ENCODE results near the gene BAMBI.

The BAMBI gene, protein sequence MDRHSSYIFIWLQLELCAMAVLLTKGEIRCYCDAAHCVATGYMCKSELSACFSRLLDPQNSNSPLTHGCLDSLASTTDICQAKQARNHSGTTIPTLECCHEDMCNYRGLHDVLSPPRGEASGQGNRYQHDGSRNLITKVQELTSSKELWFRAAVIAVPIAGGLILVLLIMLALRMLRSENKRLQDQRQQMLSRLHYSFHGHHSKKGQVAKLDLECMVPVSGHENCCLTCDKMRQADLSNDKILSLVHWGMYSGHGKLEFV
- total RNA-seq, result 2.1 to 4.7 (median 4.5) reads per million in 3 donors

DNA sequence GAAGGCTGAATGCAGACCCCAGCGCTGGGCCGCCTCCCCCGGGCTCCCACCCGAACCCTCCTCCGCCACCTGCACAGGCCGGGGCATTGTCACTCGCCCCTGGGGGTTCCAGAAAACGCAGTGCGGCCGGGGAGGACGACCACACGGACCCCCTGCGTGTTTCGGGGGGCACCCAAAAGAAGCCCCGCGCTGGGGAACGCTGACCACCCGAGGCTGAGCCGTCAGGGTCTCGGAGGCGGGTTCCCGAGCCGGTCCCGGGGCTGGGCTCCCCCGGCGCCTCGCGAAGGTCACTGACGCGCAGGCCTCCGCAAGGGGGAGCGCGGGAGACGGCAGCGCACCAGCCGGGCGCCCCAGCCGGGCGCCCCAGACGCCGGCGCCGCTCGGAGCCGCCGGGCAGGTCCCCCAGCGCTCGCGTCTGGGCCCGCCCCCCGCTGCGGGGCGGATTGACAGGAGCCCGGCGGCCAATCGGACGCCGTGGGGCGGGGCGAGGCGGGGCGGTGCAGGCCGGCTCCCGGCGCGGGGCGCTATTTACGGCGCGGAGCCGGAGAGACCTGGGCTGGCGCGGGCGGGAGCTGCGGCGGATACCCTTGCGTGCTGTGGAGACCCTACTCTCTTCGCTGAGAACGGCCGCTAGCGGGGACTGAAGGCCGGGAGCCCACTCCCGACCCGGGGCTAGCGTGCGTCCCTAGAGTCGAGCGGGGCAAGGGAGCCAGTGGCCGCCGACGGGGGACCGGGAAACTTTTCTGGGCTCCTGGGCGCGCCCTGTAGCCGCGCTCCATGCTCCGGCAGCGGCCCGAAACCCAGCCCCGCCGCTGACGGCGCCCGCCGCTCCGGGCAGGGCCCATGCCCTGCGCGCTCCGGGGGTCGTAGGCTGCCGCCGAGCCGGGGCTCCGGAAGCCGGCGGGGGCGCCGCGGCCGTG lies at the start of gene BAMBI:
TSS of gene BAMBI (plus strand) at position 554 of the 920 bp plus-strand sequence. CDS start 377 bp downstream, outside the sequence.
- peak; percentile 72 to 80 (median 79) for DNase-seq
- no peak within 1 kb of the TSS for H3K27ac ChIP-seq (ENCODE audit: insufficient read depth, low read length, poor library complexity, severe bottlenecking)
- H3K9me3 ChIP-seq (ENCODE audit: control insufficient read depth, low read length), result no peaks in the 10 kb centered on the region
- H3K27me3 ChIP-seq (replicated peaks; ENCODE audit: control insufficient read depth, insufficient read depth, low read length, poor library complexity, severe bottlenecking), result peaks cover 22% of the 10 kb centered on the region
- H3K4me1 ChIP-seq (ENCODE audit: control insufficient read depth, insufficient read depth, low read length, poor library complexity, severe bottlenecking), result peaks cover 16% of the 10 kb centered on the region
- H3K4me3 ChIP-seq (ENCODE audit: insufficient read depth, low read depth, low read length, poor library complexity, severe bottlenecking), result peak within 1 kb of the TSS; percentile 59
- no peaks in the 10 kb centered on the region for H3K36me3 ChIP-seq (ENCODE audit: control insufficient read depth, insufficient read depth, low read length)

DNA sequence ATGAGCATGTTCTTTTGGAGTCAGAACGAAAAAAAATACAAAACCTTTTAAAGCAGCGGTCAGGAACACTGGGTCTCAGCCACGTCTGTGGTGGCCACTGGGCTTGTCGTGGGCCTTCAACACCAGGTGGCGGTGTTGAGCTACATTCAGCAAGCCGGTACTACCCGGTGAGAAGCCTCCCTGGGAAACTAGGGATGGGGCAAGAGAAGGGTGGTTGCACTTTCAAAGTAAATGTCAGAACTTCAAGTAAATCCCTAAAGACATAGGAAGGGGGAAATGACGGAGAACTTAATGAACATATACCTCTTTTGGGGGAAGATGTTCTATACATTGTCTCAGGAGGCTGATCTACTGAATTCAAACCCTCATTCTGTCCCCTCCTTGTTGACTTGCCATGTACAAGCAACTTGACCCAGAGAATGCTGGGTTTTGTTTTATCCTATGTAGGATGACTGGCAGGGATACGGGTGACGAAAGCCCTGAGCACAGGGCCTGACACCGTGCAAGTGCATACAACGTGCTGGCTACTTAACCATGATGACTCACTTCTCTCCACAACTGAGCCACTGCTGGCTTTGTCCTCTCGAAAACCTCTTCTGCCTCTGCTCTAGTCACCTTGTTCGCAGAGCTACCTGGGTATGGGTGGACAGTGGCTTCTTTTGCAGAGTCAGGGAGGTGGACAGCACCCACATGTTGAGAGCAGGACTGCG lies 49.0 kb upstream of the BAMBI start:
- H3K36me3 ChIP-seq (ENCODE audit: control insufficient read depth, insufficient read depth, low read length), result no peaks in the 10 kb centered on the region
- H3K27me3 ChIP-seq (replicated peaks; ENCODE audit: control insufficient read depth, insufficient read depth, low read length, poor library complexity, severe bottlenecking), result no peaks in the 10 kb centered on the region
- H3K4me3 ChIP-seq (ENCODE audit: insufficient read depth, low read depth, low read length, poor library complexity, severe bottlenecking), result no peak overlapping the region
- H3K4me1 ChIP-seq (ENCODE audit: control insufficient read depth, insufficient read depth, low read length, poor library complexity, severe bottlenecking), result no peaks in the 10 kb centered on the region
- no peak overlapping the region for H3K27ac ChIP-seq (ENCODE audit: insufficient read depth, low read length, poor library complexity, severe bottlenecking)
- peak; percentile 22 to 45 (median 24) for DNase-seq
- no peaks in the 10 kb centered on the region for H3K9me3 ChIP-seq (ENCODE audit: control insufficient read depth, low read length)

DNA sequence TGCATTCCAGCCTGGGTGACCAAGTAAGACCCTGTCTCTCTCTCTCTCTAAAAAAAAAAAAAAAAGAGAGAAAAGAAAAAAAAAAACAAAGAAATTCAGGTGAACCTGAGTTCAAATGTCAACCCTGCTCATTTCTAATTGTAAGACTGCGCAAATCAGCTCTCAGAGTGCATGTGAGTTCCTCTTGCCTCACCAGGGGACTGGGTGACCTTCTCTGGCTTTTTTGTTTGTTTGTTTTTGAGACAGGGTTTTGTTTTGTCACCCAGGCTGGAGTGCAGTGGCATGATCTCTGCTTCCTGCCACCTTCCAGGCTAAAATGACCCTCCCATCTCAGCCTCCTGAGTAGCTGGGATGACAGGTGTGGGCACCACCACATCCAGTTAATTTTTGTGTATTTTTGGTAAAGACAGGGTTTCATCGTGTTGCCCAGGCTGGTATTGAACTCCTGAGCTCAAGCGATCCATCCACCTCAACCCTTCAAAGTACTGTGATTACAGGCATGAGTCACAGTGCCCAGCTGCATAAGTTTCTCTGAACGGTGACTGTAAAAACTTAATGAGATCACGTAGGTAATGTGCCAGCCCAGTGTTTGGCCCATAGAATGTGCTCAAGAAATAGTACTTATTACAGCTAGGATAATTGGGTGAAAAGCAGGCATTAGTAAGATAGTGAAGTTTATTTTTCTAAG lies 45.3 kb upstream of the BAMBI start:
- Histone ChIP-seq H3K4me3 (ENCODE audit: insufficient read depth, low read depth, low read length, poor library complexity, severe bottlenecking) (no peak overlapping the region), H3K9me3 (ENCODE audit: control insufficient read depth, low read length) (no peaks in the 10 kb centered on the region), H3K27ac (ENCODE audit: insufficient read depth, low read length, poor library complexity, severe bottlenecking) (no peak overlapping the region), H3K36me3 (ENCODE audit: control insufficient read depth, insufficient read depth, low read length) (no peaks in the 10 kb centered on the region), H3K4me1 (ENCODE audit: control insufficient read depth, insufficient read depth, low read length, poor library complexity, severe bottlenecking) (no peaks in the 10 kb centered on the region), H3K27me3 (replicated peaks; ENCODE audit: control insufficient read depth, insufficient read depth, low read length, poor library complexity, severe bottlenecking) (no peaks in the 10 kb centered on the region)
- DNase-seq, result no peak

DNA sequence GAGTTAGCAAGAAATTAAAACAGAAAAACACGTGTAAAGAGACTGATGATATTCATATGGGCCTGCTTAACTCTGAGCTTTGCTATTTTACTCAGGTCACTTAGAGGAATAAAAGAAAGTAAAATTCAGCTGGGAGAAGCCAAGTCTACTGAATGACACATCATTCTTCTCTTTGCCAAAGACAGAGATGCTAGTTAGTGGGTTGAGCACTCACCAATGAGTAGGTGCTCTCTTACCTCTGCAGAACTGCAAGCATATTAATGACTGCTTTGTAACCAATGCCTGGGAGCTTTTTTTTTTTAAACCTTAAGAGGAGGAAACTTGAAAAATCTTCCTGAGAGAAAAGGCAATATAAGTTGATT lies 44.8 kb upstream of the BAMBI start:
- H3K27me3 ChIP-seq (replicated peaks; ENCODE audit: control insufficient read depth, insufficient read depth, low read length, poor library complexity, severe bottlenecking), result no peaks in the 10 kb centered on the region
- H3K36me3 ChIP-seq (ENCODE audit: control insufficient read depth, insufficient read depth, low read length), result no peaks in the 10 kb centered on the region
- DNase-seq, result no peak
- no peaks in the 10 kb centered on the region for H3K4me1 ChIP-seq (ENCODE audit: control insufficient read depth, insufficient read depth, low read length, poor library complexity, severe bottlenecking)
- H3K27ac ChIP-seq (ENCODE audit: insufficient read depth, low read length, poor library complexity, severe bottlenecking), result no peak overlapping the region
- no peaks in the 10 kb centered on the region for H3K9me3 ChIP-seq (ENCODE audit: control insufficient read depth, low read length)
- H3K4me3 ChIP-seq (ENCODE audit: insufficient read depth, low read depth, low read length, poor library complexity, severe bottlenecking), result no peak overlapping the region

DNA sequence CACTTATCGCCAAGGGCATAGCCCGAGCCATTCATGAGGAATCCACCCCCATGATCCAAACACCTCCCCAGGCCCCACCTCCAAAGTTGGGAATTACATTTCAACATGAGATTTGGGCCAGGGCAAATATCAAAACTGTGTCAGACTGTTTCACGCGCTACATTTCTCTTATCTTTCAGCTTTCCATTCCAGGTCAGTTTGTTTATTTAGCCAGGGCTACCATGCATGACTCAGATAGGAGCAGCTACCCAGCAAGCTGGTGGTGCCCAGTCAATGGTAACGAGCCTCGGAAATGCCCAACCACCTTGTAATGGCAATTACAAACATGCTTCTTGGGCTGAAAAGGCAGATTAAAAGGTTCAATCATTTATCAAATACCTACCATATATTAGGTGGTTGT lies 43.6 kb upstream of the BAMBI start:
- DNase-seq, result no peak
- H3K27me3 ChIP-seq (replicated peaks; ENCODE audit: control insufficient read depth, insufficient read depth, low read length, poor library complexity, severe bottlenecking), result no peaks in the 10 kb centered on the region
- H3K27ac ChIP-seq (ENCODE audit: insufficient read depth, low read length, poor library complexity, severe bottlenecking), result no peak overlapping the region
- no peaks in the 10 kb centered on the region for H3K36me3 ChIP-seq (ENCODE audit: control insufficient read depth, insufficient read depth, low read length)
- H3K4me3 ChIP-seq (ENCODE audit: insufficient read depth, low read depth, low read length, poor library complexity, severe bottlenecking), result no peak overlapping the region
- H3K9me3 ChIP-seq (ENCODE audit: control insufficient read depth, low read length), result no peaks in the 10 kb centered on the region
- H3K4me1 ChIP-seq (ENCODE audit: control insufficient read depth, insufficient read depth, low read length, poor library complexity, severe bottlenecking), result no peaks in the 10 kb centered on the region

DNA sequence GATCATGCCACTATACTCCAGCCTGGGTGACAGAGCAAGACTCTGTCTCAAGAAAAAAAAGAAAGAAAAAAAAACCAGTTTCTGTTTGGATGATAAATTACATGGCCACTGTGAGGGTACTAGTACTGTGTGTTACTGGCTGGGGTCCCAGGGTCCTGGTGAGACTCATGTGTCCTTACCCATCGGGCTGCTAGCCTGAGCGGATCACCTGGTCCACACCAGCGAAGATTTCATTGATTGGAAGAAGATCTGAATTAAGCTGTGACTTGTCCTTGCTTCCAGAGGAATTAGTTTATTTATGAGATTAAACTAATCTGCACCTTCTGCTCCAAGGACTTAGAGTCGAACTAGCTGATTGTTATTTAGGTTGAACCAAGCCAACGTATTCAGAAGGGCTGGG lies 40.0 kb upstream of the BAMBI start:
- H3K27ac ChIP-seq (ENCODE audit: insufficient read depth, low read length, poor library complexity, severe bottlenecking), result no peak overlapping the region
- H3K9me3 ChIP-seq (ENCODE audit: control insufficient read depth, low read length), result no peaks in the 10 kb centered on the region
- H3K27me3 ChIP-seq (replicated peaks; ENCODE audit: control insufficient read depth, insufficient read depth, low read length, poor library complexity, severe bottlenecking), result no peaks in the 10 kb centered on the region
- DNase-seq, result no peak
- H3K36me3 ChIP-seq (ENCODE audit: control insufficient read depth, insufficient read depth, low read length), result no peaks in the 10 kb centered on the region
- no peaks in the 10 kb centered on the region for H3K4me1 ChIP-seq (ENCODE audit: control insufficient read depth, insufficient read depth, low read length, poor library complexity, severe bottlenecking)
- no peak overlapping the region for H3K4me3 ChIP-seq (ENCODE audit: insufficient read depth, low read depth, low read length, poor library complexity, severe bottlenecking)

DNA sequence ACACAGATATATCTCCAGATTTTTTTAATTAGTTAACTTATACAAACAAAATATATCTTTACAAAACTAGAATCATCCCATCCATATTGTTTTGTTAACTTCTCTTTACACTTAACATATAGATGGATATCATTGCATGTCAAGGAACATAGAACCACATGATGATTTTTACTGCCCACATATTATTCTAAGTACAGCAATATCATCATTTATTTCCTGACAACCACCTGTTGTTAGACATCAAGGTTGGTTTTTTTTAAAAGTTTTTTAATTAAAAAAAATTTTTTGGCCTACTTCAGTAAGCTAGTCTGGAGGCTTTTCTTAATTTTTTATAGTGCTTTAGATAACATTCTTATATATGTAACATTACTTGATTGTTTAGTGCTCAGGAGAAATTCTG lies 38.9 kb upstream of the BAMBI start:
- Histone ChIP-seq H3K27ac (ENCODE audit: insufficient read depth, low read length, poor library complexity, severe bottlenecking) (no peak overlapping the region), H3K9me3 (ENCODE audit: control insufficient read depth, low read length) (no peaks in the 10 kb centered on the region), H3K27me3 (replicated peaks; ENCODE audit: control insufficient read depth, insufficient read depth, low read length, poor library complexity, severe bottlenecking) (no peaks in the 10 kb centered on the region), H3K4me1 (ENCODE audit: control insufficient read depth, insufficient read depth, low read length, poor library complexity, severe bottlenecking) (no peaks in the 10 kb centered on the region), H3K4me3 (ENCODE audit: insufficient read depth, low read depth, low read length, poor library complexity, severe bottlenecking) (no peak overlapping the region), H3K36me3 (ENCODE audit: control insufficient read depth, insufficient read depth, low read length) (no peaks in the 10 kb centered on the region)
- no peak for DNase-seq

DNA sequence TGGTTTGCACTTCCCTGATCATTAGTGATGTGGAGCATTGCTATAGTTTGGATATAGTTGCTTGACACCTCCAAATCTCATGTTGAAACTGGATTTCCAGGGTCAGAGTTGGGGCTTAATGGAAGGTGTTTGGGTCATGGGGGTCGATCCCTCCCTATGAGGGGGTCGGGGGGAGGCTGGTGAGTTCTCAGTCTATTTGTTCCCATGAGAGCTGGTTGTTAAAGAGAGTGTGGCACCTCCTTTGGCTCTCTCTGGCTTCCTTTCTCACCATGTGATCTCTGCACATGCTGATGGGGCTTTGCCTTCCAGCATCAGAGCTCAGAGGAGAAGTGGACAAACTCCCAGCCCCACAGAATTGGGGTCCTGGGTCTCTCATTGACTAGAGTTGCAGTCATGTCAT lies 36.8 kb upstream of the BAMBI start:
- no peak overlapping the region for H3K4me3 ChIP-seq (ENCODE audit: insufficient read depth, low read depth, low read length, poor library complexity, severe bottlenecking)
- H3K27me3 ChIP-seq (replicated peaks; ENCODE audit: control insufficient read depth, insufficient read depth, low read length, poor library complexity, severe bottlenecking), result no peaks in the 10 kb centered on the region
- no peak overlapping the region for H3K27ac ChIP-seq (ENCODE audit: insufficient read depth, low read length, poor library complexity, severe bottlenecking)
- no peak for DNase-seq
- H3K36me3 ChIP-seq (ENCODE audit: control insufficient read depth, insufficient read depth, low read length), result no peaks in the 10 kb centered on the region
- H3K4me1 ChIP-seq (ENCODE audit: control insufficient read depth, insufficient read depth, low read length, poor library complexity, severe bottlenecking), result no peaks in the 10 kb centered on the region
- no peaks in the 10 kb centered on the region for H3K9me3 ChIP-seq (ENCODE audit: control insufficient read depth, low read length)

DNA sequence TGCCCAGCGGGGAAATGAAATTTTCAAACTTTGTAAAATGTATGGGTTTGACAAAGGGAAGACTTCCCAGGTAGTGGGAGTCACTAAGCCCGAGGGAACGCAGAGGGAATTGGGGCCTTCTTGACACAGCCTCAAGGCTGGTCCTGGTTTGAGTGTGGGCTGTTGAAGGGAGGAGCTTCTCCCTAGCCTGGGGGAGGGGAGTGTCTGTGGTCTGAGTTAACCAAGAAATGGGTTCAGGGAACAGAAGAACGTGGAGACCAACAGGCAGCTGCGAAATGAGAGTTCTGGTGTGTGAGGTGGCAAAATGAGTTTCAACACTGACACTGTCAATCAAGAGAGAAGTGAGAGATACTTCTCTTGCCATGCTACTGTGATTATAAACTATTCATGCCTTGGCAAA lies 32.7 kb upstream of the BAMBI start:
- H3K27ac ChIP-seq (ENCODE audit: insufficient read depth, low read length, poor library complexity, severe bottlenecking), result no peak overlapping the region
- H3K27me3 ChIP-seq (replicated peaks; ENCODE audit: control insufficient read depth, insufficient read depth, low read length, poor library complexity, severe bottlenecking), result no peaks in the 10 kb centered on the region
- no peaks in the 10 kb centered on the region for H3K9me3 ChIP-seq (ENCODE audit: control insufficient read depth, low read length)
- no peaks in the 10 kb centered on the region for H3K36me3 ChIP-seq (ENCODE audit: control insufficient read depth, insufficient read depth, low read length)
- no peak overlapping the region for H3K4me3 ChIP-seq (ENCODE audit: insufficient read depth, low read depth, low read length, poor library complexity, severe bottlenecking)
- no peak for DNase-seq
- H3K4me1 ChIP-seq (ENCODE audit: control insufficient read depth, insufficient read depth, low read length, poor library complexity, severe bottlenecking), result no peaks in the 10 kb centered on the region
